GM18861 (cell line): Measurements from ENCODE around the gene ADAM8.

Source experiments
- ATAC-seq: cut with Tn5 transposase; IDR thresholded peaks from one replicate; pipeline ENCODE4 v1.9.1; 2021; ENCODE audit not compliant: unreplicated experiment

Gene ADAM8

GRCh38 chr10:133214468-133215410 lies 61.9 kb downstream of the ADAM8 start:
- no peak for ATAC-seq

- no peak for ATAC-seq
These were observed 62.8 kb downstream of the ADAM8 start for GRCh38 chr10:133213641-133214467.

- ATAC-seq = no peak
These were observed 63.7 kb downstream of the ADAM8 start for GRCh38 chr10:133212853-133213494.
